HEK293T (cell line): ENCODE results near the gene LMTK2.

ENCODE experiments used
- BHLHE40 ChIP-seq: fragments of 450-650 bp; IDR thresholded peaks from 2 replicates; pipeline ENCODE4 v1.6.1; 2016; ENCODE audit warnings: mild to moderate bottlenecking, moderate library complexity, borderline replicate concordance
- SUZ12 ChIP-seq: fragments of 450-650 bp; IDR thresholded peaks from 2 replicates; pipeline ENCODE4 v1.6.1; 2016; ENCODE audit warnings: mild to moderate bottlenecking

GRCh38 chr7:98142658-98143057 is 36.0 kb downstream of the LMTK2 start:
- TF ChIP-seq BHLHE40 (no peak), SUZ12 (no peak)
